Left forelimb (tissue), 1 donor: ENCODE data around the gene TUBB.

Experiments used
- DNase-seq: peaks from one replicate; pipeline ENCODE4 v3.0.0-alpha.2; 2018; ENCODE audit warnings: low spot score

Gene TUBB

GRCh38 chr6:30719791-30720737 lies at the start of gene TUBB:
TUBB (plus strand) TSS chr6:30720352; CDS start chr6:30720507, 155 bp downstream.
- peak; percentile 98 for DNase-seq

GRCh38 chr6:30670760-30671527 lies 49.2 kb upstream of the TUBB start:
- no peak for DNase-seq

- DNase-seq: peak; percentile 95
These were observed 47.5 kb upstream of the TUBB start, which contains the start of gene DHX16 for GRCh38 chr6:30672445-30673253. DHX16 (minus strand) TSS chr6:30673006; CDS start chr6:30672841, 165 bp downstream.

- no peak for DNase-seq
These were observed 43.4 kb upstream of the TUBB start for GRCh38 chr6:30676660-30677285.

GRCh38 chr6:30678964-30679726 lies 41.0 kb upstream of the TUBB start:
- peak; percentile 90 for DNase-seq

GRCh38 chr6:30679765-30680535 lies 40.2 kb upstream of the TUBB start:
- DNase-seq: no peak

GRCh38 chr6:30681766-30682142 lies 38.4 kb upstream of the TUBB start:
- DNase-seq: no peak

GRCh38 chr6:30682143-30683117 lies 37.7 kb upstream of the TUBB start:
- DNase-seq: no peak

GRCh38 chr6:30683183-30683979 lies 36.8 kb upstream of the TUBB start:
- DNase-seq: no peak

- DNase-seq: no peak
These were observed 36.2 kb upstream of the TUBB start for GRCh38 chr6:30683980-30684338.

GRCh38 chr6:30684386-30685156 lies 35.6 kb upstream of the TUBB start:
- no peak for DNase-seq

GRCh38 chr6:30685157-30686008 lies 34.8 kb upstream of the TUBB start:
- DNase-seq: no peak

GRCh38 chr6:30686009-30686907 lies 33.9 kb upstream of the TUBB start, which contains the start of gene PPP1R18:
PPP1R18 (minus strand) TSS chr6:30686645; CDS start chr6:30686018, 627 bp downstream.
- DNase-seq: peak; percentile 91

GRCh38 chr6:30686908-30687658 lies 33.1 kb upstream of the TUBB start:
- DNase-seq: peak; percentile 99
